HG03060 (cell line): ENCODE results near the gene TNFRSF1B.

Source experiments
- ATAC-seq: cut with Tn5 transposase; IDR thresholded peaks from one replicate; pipeline ENCODE4 v1.9.1; 2021; ENCODE audit warnings: low read depth, moderate number of reproducible peaks; ENCODE audit not compliant: unreplicated experiment

The TNFRSF1B gene

DNA sequence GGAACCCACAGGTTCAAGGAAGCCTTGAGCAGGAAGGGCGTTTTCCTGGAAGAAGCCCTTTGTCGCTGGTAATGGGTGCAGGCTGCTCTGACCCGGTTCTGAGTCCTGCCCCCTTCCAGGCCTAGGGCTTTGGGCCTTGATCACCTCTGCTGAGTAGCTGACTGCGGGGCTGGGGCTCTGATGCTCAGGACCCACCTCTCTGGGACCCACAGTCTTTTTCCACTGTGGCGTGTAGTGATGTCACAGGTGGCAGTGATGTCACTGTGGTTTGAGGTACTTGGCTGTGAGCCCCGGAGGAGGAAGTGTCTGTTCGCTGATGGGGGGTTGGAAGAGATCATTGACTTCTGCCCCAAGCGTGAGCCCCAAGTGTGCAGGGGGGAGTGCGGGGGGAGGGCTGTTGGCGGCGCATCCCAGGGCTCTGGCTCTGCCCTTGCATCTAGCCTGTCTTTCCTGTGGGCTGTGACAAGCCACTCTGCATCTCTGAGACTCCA, 6.9 kb downstream of the TNFRSF1B start:
- no peak for ATAC-seq

- ATAC-seq = no peak
Measured at GRCh38 chr1:12174924-12175810, 8.4 kb downstream of the TNFRSF1B start.

GRCh38 chr1:12176298-12177118, 9.7 kb downstream of the TNFRSF1B start:
- no peak for ATAC-seq

DNA sequence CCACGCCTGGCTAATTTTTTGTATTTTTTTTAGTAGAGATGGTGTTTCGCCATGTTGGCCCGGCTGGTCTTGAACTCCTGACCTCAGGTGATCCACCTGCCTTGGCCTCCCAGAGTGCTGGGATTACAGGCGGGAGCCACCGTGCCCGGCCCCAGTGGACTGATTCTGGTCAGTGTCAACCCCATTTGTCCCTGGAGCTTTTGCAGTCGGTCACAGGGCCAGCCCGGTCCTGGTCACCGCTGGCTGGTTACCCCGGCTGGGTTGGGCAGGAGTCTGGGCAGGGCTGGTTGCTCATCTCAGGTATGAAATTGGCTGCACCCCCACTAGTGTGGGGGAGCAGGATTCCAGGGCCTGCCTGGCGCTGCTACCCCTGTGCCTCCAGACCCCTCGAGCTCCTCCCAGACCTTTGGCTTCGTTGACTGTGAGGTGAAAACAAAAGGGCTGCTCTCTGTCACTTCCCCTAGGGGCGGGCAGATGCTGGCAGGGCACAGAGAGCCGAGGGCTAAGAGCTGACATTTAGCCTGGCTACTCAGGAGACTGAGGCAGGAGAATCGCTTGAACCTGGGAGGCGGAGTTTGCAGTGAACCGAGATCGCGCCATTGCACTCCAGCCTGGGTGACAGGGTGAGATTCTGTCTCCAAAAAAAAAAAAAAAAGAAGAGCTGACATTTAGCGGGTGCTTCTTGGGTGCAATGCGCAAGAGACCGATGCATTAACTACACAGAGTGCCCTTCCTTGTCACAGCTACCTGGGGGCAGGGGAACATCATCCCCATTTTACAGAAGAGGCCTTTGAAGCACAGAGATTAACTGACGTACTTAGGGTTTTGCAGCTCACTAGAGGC, 10.6 kb downstream of the TNFRSF1B start:
- ATAC-seq = no peak

DNA sequence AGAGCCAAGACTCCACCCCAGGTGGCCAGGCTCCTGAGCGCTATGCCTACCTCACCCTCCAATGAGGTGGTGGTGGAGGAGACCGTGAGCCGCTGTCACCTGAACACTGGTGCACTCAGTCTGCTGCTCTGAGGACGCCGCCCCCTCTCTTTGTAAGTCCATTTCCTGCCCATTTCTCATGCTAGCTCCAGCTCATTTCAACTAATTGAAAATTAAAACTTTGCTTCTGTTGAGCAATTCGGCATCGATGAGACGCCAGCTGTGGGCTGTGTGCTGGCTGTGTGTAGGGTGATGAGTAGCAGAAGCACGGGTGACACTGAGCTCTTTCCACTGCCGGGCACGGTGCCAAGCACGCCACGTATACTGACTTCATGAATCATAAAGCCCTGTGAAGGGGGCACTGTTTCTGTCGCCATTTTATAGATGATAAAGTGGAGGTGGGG, 11.2 kb downstream of the TNFRSF1B start:
- no peak for ATAC-seq

DNA sequence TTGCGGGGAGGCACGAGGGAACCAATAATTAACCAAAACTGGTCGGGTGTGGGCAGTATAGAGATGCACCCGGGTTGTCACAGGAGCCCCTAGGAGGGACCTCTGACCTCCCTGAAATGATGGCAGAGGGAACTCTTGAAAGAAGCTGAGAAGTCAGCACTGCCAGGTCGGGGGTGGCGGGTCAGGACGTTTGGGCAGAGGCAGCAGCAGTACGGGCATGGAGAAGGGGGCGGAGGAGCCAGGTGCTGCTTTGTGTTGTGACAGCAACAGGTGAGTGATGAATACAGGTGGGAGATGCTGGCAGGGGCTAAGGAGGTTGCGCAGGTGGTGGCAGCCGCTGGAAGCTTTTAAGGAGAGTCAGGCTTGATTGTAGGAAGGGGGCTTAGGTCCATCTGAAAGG, 11.7 kb downstream of the TNFRSF1B start:
- no peak for ATAC-seq

- ATAC-seq = no peak
Measured at GRCh38 chr1:12179111-12179519, 12.3 kb downstream of the TNFRSF1B start.

- no peak for ATAC-seq
Measured at GRCh38 chr1:12179676-12180075, 12.9 kb downstream of the TNFRSF1B start.

- ATAC-seq = no peak
Measured at GRCh38 chr1:12180315-12180714, 13.5 kb downstream of the TNFRSF1B start.

- ATAC-seq = no peak
Measured at GRCh38 chr1:12180903-12181302, 14.1 kb downstream of the TNFRSF1B start.

- no peak for ATAC-seq
Measured at GRCh38 chr1:12181568-12181967, 14.8 kb downstream of the TNFRSF1B start.

DNA sequence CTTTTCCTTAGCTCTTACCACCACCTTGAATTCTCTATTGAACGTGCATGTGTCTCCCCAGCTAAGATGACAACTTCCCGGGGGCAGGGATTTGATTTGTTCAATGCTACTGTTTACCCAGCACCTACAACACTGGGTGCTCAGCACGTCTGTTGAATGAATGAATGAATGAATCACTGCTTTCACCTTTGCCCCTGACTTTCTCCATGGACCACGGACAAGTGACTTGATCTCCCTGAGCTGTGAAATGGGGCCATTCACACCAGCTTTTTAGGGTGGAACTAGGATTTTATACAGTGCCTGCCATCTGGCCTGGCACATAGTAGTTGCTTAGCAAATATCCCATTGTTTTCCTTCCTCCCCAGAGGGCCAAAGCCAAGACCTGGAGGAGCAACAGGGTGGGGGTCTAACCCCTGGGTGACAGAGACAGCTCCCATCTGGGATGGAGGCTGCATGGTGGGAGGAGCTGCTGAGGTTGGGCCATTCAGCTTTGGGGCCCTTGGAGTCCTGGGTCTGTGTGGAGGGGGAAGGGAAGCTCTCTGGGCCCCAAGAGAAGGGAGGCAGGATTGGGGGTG, 15.7 kb downstream of the TNFRSF1B start:
- ATAC-seq = no peak

DNA sequence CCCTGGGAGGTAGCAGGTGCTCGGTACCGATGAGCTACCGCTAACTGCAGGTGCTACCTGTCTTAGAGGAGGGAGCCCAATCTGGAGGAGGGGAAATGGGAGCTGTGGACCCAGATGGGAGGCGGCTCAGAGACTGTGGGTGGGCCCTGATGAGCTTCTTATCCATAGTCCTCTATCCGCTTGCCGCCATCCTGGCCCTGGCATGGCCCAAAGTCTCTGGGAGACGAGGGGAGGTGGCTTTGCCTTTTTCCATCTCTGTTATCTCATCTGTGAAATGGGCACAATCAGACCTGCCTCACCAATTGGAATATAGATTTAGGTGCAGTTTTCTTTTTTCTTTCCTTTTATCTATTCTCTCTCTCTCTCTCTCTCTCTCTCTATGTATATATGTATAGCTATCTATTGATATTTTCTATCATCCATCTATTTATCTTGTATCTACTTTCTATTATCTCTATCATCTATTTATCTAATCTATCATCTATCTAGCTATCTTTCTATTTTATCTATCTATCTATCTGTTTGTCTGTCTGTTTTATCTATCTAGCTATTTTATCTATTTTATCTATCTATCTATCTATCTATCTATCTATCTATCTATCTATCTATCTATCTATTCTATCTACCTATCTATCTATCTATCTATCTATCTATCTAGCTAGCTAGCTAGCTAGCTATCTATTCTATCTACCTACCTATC, 16.5 kb downstream of the TNFRSF1B start:
- ATAC-seq = no peak

DNA sequence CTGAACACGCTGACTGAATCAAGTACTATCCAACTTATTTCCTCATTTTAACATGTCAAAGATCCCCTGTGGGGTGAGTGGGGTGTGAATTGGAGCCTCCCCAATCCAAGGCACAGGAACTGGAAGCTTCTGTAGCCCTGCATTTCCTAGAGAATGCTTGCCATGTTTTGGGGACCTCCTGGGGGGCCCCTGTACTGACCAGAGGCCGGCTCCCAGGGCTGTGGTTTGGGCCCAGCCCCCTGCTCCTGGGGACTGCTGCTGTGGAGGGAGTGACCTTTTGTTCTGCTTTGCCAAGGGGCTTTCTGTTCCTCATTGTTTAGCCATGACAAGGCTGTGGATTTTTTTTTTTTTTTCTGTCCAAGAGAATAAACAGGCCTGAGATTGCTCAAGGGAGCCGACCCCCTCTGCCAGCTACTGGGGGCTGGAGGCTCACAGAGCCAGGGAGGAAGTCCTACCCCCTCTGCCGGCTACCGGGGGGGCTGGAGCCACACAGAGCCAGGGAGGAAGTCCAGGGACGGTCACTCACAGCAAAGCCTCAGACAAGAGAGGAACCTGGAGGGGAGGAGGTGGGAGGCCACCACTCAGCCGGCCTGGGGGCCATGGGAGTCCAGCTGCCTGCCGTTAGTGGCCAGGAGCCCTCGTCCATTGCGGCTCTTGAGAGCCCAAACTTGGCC, 17.4 kb downstream of the TNFRSF1B start:
- ATAC-seq = no peak

GRCh38 chr1:12185036-12185917, 18.5 kb downstream of the TNFRSF1B start:
- ATAC-seq = no peak

DNA sequence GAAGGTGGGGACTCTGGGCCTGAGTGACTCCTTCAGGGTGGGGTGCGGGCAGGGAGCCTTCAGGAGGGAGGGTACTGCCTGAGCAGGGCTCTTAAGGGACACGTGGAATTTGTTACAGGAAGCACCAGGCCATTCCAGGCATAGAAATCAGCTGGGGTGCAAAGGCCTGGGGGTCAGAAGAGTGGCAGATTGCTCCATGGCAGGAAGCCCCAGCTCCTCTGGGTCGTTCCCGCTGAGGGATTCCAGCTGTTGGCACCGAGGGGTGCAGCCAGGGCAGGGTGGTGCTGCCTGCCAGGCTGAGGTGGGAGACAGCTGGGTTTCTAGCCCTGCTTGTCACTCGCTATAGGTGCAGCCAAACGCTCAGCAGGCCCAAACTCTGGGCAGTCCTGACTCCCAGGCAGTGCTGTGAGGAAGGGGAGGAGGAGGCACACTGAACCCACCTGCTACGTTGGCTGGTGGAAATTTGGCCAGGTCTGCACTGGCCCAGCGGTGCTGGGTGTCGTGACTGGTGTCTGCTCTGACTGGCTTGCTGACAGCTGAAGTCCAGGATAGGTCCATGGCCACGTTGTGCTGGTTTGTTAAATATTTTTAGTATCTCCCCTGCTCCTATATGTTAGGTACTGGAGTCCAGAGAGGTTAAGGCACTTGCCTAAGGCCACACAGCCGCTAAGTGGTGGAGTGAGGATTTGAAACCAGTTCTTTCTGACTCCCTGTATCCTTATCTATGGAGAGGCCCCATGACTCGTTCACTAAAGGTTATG, 19.3 kb downstream of the TNFRSF1B start:
- ATAC-seq = no peak

DNA sequence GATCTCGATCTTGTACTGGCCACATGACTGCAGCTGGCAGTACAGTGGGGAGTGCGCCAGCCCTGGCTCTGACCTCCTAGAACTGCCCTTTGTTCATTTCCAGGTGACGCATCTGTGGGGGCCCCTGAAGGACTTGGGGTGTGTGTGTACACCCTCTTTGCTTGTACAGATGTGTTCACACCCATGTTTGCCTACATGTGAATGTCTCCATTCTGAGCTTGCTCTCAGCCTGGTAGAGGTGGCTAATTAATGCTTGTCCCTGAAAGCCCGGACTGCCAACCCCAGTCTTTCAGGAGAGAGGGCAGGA, 19.8 kb downstream of the TNFRSF1B start:
- no peak for ATAC-seq
